HepG2 (cell line): ENCODE results near the gene RNF11. TPM values are rescaled to one million over a fixed set of nuclear protein-coding genes. Genes with fewer than 3 reads are reported as not detected.
A peak's percentile ranks its signal among the peaks of the same experiment; 100 is the strongest.

Experiments used
- ATAC-seq: fragments of 200-7000 bp; cut with Tn5 transposase; 3 replicates; pipeline ENCODE4 v1.9.1; 2020; ENCODE audit warnings: mild to moderate bottlenecking, moderate library complexity
- BruUV-seq: library from RNA; stranded (reverse); fragments of 400-500 nt; replicated peaks from 2 replicates; lab custom pipeline; 2021; lab: Mats Ljungman, UMichigan
- CTCF ChIA-PET: fragments of 300-600 bp; formaldehyde crosslinking; extraction: SDS; loops from one replicate; lab custom pipeline; 2021; ENCODE audit warnings: low total read pairs, inconsistent platforms, low intra/inter-chr PET ratio; lab: Yijun Ruan, JAX
- POLR2A ChIA-PET: fragments of 350-600 bp; sonication (Branson Sonifier 250); formaldehyde crosslinking; loops from one replicate; lab custom pipeline; 2020; ENCODE audit warnings: antibody characterized with exemption, inconsistent platforms; lab: Yijun Ruan, JAX
- DNase-seq: peaks from one replicate; pipeline ENCODE4 v3.0.0-alpha.2; 2015; ENCODE audit warnings: low spot score
- FAIRE-seq: peaks from 3 replicates; lab custom pipeline; 2011; peaks lifted over from hg19 to GRCh38; lab: Jason Lieb, UNC
- H2AFZ ChIP-seq: one replicate; pipeline ENCODE4 v1.6.1; 2011; ENCODE audit warnings: low read length, inconsistent platforms
- H3K27ac ChIP-seq: fragments of 300-600 bp; 3 replicates; pipeline ENCODE4 v1.8.0; 2011; ENCODE audit warnings: mixed run types, mild to moderate bottlenecking, mixed read lengths, low read length, inconsistent platforms; ENCODE audit not compliant: insufficient read depth; ENCODE audit errors: extremely low read length
- H3K27me3 ChIP-seq, 2 experiments: fragments of 200-600 bp in 1 of 2; 2 replicates in 1 of 2; 3 replicates in 1 of 2; pipeline versions ENCODE4 v1.6.0 to v1.8.0; 2011; ENCODE audit warnings: low read length in 2 of 2, mild to moderate bottlenecking in 2 of 2, moderate library complexity in 2 of 2, inconsistent platforms in 1 of 2; ENCODE audit not compliant: insufficient read depth in 2 of 2, control insufficient read depth in 1 of 2
- H3K36me3 ChIP-seq, 2 experiments: fragments of 200-600 bp in 1 of 2; replicated peaks in 1 of 2; 2 replicates in 1 of 2; 3 replicates in 1 of 2; pipeline versions ENCODE4 v1.5.1 to v1.8.0; 2011; ENCODE audit warnings: low read length in 2 of 2, inconsistent platforms in 1 of 2; ENCODE audit not compliant: insufficient read depth in 2 of 2, control insufficient read depth in 1 of 2
- H3K4me1 ChIP-seq: 2 replicates; pipeline ENCODE4 v1.5.1; 2012; ENCODE audit warnings: low read length, inconsistent platforms; ENCODE audit not compliant: insufficient read depth
- H3K4me2 ChIP-seq: 2 replicates; pipeline ENCODE4 v1.6.0; 2011; ENCODE audit warnings: low read depth, low read length, inconsistent platforms
- H3K4me3 ChIP-seq, 3 experiments: fragments of 200-600 bp in 1 of 3; sonication (generic), shearing (Covaris generic) in 1 of 3; replicated peaks in 1 of 3; 2 replicates each; pipeline ENCODE4 v1.5.1; 2011 to 2016; ENCODE audit warnings: low read length in 3 of 3, inconsistent platforms in 2 of 3, low read depth in 2 of 3, mild to moderate bottlenecking in 2 of 3, control low read depth in 1 of 3, mixed read lengths in 1 of 3; ENCODE audit not compliant: insufficient read depth in 1 of 3
- H3K79me2 ChIP-seq: one replicate; pipeline ENCODE4 v1.6.1; 2011; ENCODE audit warnings: low read length, inconsistent platforms; ENCODE audit not compliant: insufficient read depth
- H3K9ac ChIP-seq: 2 replicates; pipeline ENCODE4 v1.6.0; 2011; ENCODE audit warnings: mild to moderate bottlenecking, low read depth, low read length, inconsistent platforms; ENCODE audit not compliant: insufficient read depth
- H3K9me3 ChIP-seq: 2 replicates; pipeline ENCODE4 v1.5.1; 2012; ENCODE audit warnings: mild to moderate bottlenecking, low read length
- H4K20me1 ChIP-seq: 2 replicates; pipeline ENCODE4 v1.6.0; 2011; ENCODE audit warnings: inconsistent platforms, mild to moderate bottlenecking, low read length, moderate library complexity; ENCODE audit not compliant: insufficient read depth
- CAMTA2 ChIP-seq: sonication (generic); formaldehyde crosslinking; IDR thresholded peaks from 2 replicates; pipeline ENCODE4 v1.4.0; 2020; ENCODE audit warnings: mild to moderate bottlenecking, missing genetic modification reagents, borderline replicate concordance
- ELF3 ChIP-seq: IDR thresholded peaks from 2 replicates; pipeline ENCODE4 v1.6.1; 2016; ENCODE audit warnings: missing genetic modification reagents, missing compliant biosample characterization
- FOSL2 ChIP-seq: sonication (generic); formaldehyde crosslinking; IDR thresholded peaks from 2 replicates; pipeline ENCODE4 v1.4.0; 2020; ENCODE audit warnings: missing genetic modification reagents
- MAFK ChIP-seq, 2 experiments: IDR thresholded peaks in 1 of 2; conservative IDR thresholded peaks in 1 of 2; 2 replicates each; pipeline ENCODE4 v1.6.1; 2011; ENCODE audit warnings: improper control_type of control experiment in 2 of 2, low read length in 2 of 2
- NR3C1 ChIP-seq: sonication (generic); formaldehyde crosslinking; IDR thresholded peaks from 2 replicates; pipeline ENCODE4 v1.4.0; 2020; ENCODE audit warnings: missing genetic modification reagents
- RFX1 ChIP-seq: fragments of 450-650 bp; IDR thresholded peaks from 2 replicates; pipeline ENCODE4 v1.6.1; 2017
- TRIM24 ChIP-seq: sonication (generic); formaldehyde crosslinking; IDR thresholded peaks from 2 replicates; pipeline ENCODE4 v1.8.0; 2022; ENCODE audit warnings: mild to moderate bottlenecking, missing genetic modification reagents
- ZNF746 ChIP-seq: sonication (generic); formaldehyde crosslinking; IDR thresholded peaks from 2 replicates; pipeline ENCODE4 v1.8.0; 2022; ENCODE audit warnings: mild to moderate bottlenecking, missing genetic modification reagents
- ZSCAN21 ChIP-seq: sonication (generic); formaldehyde crosslinking; IDR thresholded peaks from 2 replicates; pipeline ENCODE4 v1.8.0; 2022; ENCODE audit warnings: mild to moderate bottlenecking, missing genetic modification reagents, moderate library complexity, borderline replicate concordance
- WGBS: methylation state at CpG from one replicate; pipeline ENCODE4 v1.1.6; 2017; ENCODE audit warnings: low lambda C conversion rate; 5-methylcytosine and 5-hydroxymethylcytosine counted together
- in situ Hi-C: cut with HindIII; loops from 2 replicates; pipeline ENCODE4 v1.10.0; 2017; ENCODE audit warnings: low pct_unique_long_range_greater_than_20kb; ENCODE audit not compliant: extremely low pct_ligation_motif_present
- intact Hi-C: fragments of 100-400 bp; cut with micrococcal nuclease; formaldehyde crosslinking; loops from one replicate; pipeline ENCODE4 v1.10.0; 2022; ENCODE audit not compliant: unreplicated experiment
- polyA plus RNA-seq, 8 experiments: library from polyadenylated mRNA; depleted of rRNA in 3 of 8; stranded (reverse) in 7 of 8; unstranded in 1 of 8; fragments of >200 nt; fragmentation: Illumina TruSeq in 4 of 8; extraction: Trizol in 4 of 8; gene quantifications; 2 replicates each; pipeline versions ENCODE4 v1.2.1 to v1.2.3, GENCODE V29; 2011 to 2016; ENCODE audit warnings: low read depth in 4 of 8, missing spikeins in 1 of 8, mixed read lengths in 1 of 8; ENCODE audit not compliant: insufficient read depth in 1 of 8
- total RNA-seq, 5 experiments: library from RNA; depleted of rRNA; stranded (reverse); fragments of >200 nt; fragmentation: Illumina TruSeq; extraction: Trizol; gene quantifications; 2 replicates each; pipeline ENCODE4 v1.2.3, GENCODE V29; 2016; ENCODE audit warnings: low read depth in 1 of 5
- TF ChIP-seq, protein P1 (sequence below): sonication (generic); formaldehyde crosslinking; IDR thresholded peaks from 2 replicates; pipeline ENCODE4 v1.5.1; 2020; ENCODE audit warnings: mild to moderate bottlenecking, missing genetic modification reagents, moderate library complexity
- TF ChIP-seq, protein P2 (sequence below): sonication (generic); formaldehyde crosslinking; IDR thresholded peaks from 2 replicates; pipeline ENCODE4 v1.4.0; 2020; ENCODE audit warnings: mild to moderate bottlenecking, missing genetic modification reagents, borderline replicate concordance

The RNF11 gene
- total and polyA plus RNA-seq, 2 of the 13 experiments (the other 11 are each of a cell fraction or from before 2014, with no cell fraction given), result 41.2 to 48.8 TPM

DNA sequence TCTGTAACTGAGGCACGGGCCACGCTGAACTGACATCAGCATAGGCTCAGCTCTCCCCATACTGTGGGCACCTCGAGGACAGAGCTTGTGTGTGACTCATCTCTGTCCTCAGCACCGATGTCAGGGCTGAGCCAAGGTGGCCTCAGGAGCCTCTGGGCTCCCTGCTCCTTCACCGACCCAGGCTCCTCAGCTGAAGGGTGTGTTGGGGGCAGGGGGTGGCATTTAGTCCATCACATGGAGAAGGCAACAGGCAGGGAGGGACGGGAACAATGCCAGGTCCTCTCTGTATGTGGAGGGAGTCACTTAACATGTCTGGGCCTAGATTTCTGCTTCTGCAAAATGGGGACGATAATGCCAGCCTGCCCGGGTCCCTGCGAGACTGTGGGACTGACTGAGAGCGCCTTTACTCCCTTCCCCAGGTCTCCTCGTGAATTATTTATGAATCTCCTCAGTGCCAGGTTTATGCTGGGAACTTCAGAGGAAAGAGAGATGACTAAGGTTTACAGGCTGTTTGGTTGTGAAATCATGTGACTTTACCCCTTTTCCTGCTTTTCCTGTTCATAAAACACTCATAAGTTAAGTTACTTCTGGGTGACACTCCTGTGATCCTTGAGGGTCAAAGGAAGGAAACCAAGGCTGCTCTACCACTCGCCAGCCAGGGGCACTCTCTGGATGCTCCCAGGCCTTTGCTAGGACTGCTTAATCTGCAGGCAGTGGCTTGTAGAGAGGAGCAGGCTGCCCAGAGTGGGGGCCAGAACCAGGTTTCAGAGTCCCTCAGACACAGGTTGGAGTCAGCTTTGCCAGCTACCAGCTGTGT lies 78.1 kb downstream of the RNF11 start (continued):
- TF ChIP-seq, protein P1, sequence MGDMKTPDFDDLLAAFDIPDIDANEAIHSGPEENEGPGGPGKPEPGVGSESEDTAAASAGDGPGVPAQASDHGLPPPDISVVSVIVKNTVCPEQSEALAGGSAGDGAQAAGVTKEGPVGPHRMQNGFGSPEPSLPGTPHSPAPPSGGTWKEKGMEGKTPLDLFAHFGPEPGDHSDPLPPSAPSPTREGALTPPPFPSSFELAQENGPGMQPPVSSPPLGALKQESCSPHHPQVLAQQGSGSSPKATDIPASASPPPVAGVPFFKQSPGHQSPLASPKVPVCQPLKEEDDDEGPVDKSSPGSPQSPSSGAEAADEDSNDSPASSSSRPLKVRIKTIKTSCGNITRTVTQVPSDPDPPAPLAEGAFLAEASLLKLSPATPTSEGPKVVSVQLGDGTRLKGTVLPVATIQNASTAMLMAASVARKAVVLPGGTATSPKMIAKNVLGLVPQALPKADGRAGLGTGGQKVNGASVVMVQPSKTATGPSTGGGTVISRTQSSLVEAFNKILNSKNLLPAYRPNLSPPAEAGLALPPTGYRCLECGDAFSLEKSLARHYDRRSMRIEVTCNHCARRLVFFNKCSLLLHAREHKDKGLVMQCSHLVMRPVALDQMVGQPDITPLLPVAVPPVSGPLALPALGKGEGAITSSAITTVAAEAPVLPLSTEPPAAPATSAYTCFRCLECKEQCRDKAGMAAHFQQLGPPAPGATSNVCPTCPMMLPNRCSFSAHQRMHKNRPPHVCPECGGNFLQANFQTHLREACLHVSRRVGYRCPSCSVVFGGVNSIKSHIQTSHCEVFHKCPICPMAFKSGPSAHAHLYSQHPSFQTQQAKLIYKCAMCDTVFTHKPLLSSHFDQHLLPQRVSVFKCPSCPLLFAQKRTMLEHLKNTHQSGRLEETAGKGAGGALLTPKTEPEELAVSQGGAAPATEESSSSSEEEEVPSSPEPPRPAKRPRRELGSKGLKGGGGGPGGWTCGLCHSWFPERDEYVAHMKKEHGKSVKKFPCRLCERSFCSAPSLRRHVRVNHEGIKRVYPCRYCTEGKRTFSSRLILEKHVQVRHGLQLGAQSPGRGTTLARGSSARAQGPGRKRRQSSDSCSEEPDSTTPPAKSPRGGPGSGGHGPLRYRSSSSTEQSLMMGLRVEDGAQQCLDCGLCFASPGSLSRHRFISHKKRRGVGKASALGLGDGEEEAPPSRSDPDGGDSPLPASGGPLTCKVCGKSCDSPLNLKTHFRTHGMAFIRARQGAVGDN (CRISPR knock-in tag), result peak; percentile 26; the same call in 1 of the 2 replicates
- peak; percentile 78 for TF ChIP-seq FOSL2 (CRISPR knock-in tag)
- no peak for TF ChIP-seq TRIM24 (CRISPR knock-in tag)

- Histone ChIP-seq H3K27ac (no peak overlapping the region), H2AFZ (no peak overlapping the region), H3K4me3 (no peak overlapping the region), H3K79me2 (no peaks in the 10 kb centered on the region), H3K27me3 (no peaks in the 10 kb centered on the region), H3K9me3 (no peaks in the 10 kb centered on the region), H3K9ac (no peak overlapping the region), H3K4me2 (no peak overlapping the region), H3K4me1 (peaks cover 30% of the 10 kb centered on the region), H3K36me3 (no peaks in the 10 kb centered on the region), H4K20me1 (no peaks in the 10 kb centered on the region)
- WGBS, result 19% methylated on average over 3 of the region's 3 CpGs
- FAIRE-seq (no peak), ATAC-seq (no peak), DNase-seq (no peak)
- ChIA-PET CTCF (no interaction called here), POLR2A (interaction anchor here (1.3 kb wide), 1 partner anchor 16 kb away, joined by 3 read pairs; no protein-coding TSS in a partner anchor)
- in situ Hi-C loops, result no loop called here
- intact Hi-C loops, result no loop called here
- no TSS peak for BruUV-seq
- TF ChIP-seq ELF3 (CRISPR knock-in tag), result no peak
- no peak for TF ChIP-seq CAMTA2 (CRISPR knock-in tag)
- no peak for TF ChIP-seq ZSCAN21 (CRISPR knock-in tag)
- TF ChIP-seq, protein P2, sequence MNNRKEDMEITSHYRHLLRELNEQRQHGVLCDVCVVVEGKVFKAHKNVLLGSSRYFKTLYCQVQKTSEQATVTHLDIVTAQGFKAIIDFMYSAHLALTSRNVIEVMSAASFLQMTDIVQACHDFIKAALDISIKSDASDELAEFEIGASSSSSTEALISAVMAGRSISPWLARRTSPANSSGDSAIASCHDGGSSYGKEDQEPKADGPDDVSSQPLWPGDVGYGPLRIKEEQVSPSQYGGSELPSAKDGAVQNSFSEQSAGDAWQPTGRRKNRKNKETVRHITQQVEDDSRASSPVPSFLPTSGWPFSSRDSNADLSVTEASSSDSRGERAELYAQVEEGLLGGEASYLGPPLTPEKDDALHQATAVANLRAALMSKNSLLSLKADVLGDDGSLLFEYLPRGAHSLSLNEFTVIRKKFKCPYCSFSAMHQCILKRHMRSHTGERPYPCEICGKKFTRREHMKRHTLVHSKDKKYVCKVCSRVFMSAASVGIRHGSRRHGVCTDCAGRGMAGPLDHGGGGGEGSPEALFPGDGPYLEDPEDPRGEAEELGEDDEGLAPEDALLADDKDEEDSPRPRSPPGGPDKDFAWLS (CRISPR knock-in tag), result no peak
- TF ChIP-seq NR3C1 (CRISPR knock-in tag), result no peak
- TF ChIP-seq MAFK (conservative IDR thresholded peaks at IDR 0.05 in 1 of 2, IDR thresholded peaks at IDR 0.05 in 1 of 2; ENCODE audit: low read length in 2 of 2), result no peak
- no peak for TF ChIP-seq ZNF746 (CRISPR knock-in tag)
- no peak for TF ChIP-seq RFX1
Measured at GRCh38 chr1:51314974-51315373, 78.9 kb downstream of the RNF11 start.
